Spleen (tissue), 13 donors: Measurements from ENCODE around the gene TLR1. TPM values are rescaled to one million over a fixed set of nuclear protein-coding genes. Genes with fewer than 3 reads are reported as not detected.

Source experiments
- DNase-seq: peaks from one replicate; pipeline ENCODE4 v3.0.0-alpha.2; 2020
- H3K27ac ChIP-seq, 8 donors: fragments of 200-600 bp; sonication (generic) in 7 of 8; 1 replicate in 4 of 8; 2 replicates in 4 of 8; pipeline versions ENCODE4 v1.5.0 to v1.8.0; 2016 to 2021; ENCODE audit warnings: inconsistent platforms in 4 of 8, mild to moderate bottlenecking in 4 of 8, moderate library complexity in 1 of 8
- H3K27me3 ChIP-seq, 7 donors: fragments of 200-600 bp; sonication (generic) in 6 of 7; replicated peaks in 1 of 7; 1 replicate in 4 of 7; 2 replicates in 3 of 7; pipeline versions ENCODE4 v1.5.0 to v1.8.0; 2016 to 2021; ENCODE audit warnings: inconsistent platforms in 3 of 7, mild to moderate bottlenecking in 1 of 7
- H3K36me3 ChIP-seq, 6 donors: fragments of 200-600 bp; sonication (generic) in 5 of 6; 1 replicate in 4 of 6; 2 replicates in 2 of 6; pipeline versions ENCODE4 v1.5.0 to v1.8.0; 2016 to 2021; ENCODE audit warnings: inconsistent platforms in 2 of 6
- H3K4me1 ChIP-seq, 6 donors: fragments of 200-600 bp; sonication (generic) in 5 of 6; 1 replicate in 3 of 6; 2 replicates in 3 of 6; pipeline versions ENCODE4 v1.5.0 to v1.8.0; 2016 to 2021; ENCODE audit warnings: inconsistent platforms in 3 of 6
- H3K4me3 ChIP-seq, 8 donors: fragments of 200-600 bp; sonication (generic) in 7 of 8; 1 replicate in 4 of 8; 2 replicates in 4 of 8; pipeline versions ENCODE4 v1.5.0 to v1.8.0; 2016 to 2021; ENCODE audit warnings: inconsistent platforms in 4 of 8, mild to moderate bottlenecking in 4 of 8, moderate library complexity in 2 of 8
- H3K9me3 ChIP-seq, 8 donors: fragments of 200-600 bp; sonication (generic) in 7 of 8; 1 replicate in 4 of 8; 2 replicates in 4 of 8; pipeline versions ENCODE4 v1.5.0 to v1.8.0; 2016 to 2021; ENCODE audit warnings: inconsistent platforms in 4 of 8
- CTCF ChIP-seq, 11 experiments: fragments of 200-600 bp in 7 of 11; fragments of 450-650 bp in 4 of 11; sonication (generic) in 4 of 11; IDR thresholded peaks in 8 of 11; conservative IDR thresholded peaks in 3 of 11; 1 replicate in 7 of 11; 2 replicates in 4 of 11; pipeline versions ENCODE4 v1.4.0 to v1.8.0; 2016 to 2021; ENCODE audit warnings: antibody characterized with exemption in 11 of 11, inconsistent platforms in 4 of 11, mild to moderate bottlenecking in 1 of 11
- POLR2A ChIP-seq, 3 donors: fragments of 450-650 bp; IDR thresholded peaks; one replicate each; pipeline ENCODE4 v1.5.1; 2017; ENCODE audit warnings: antibody characterized with exemption in 3 of 3, mild to moderate bottlenecking in 1 of 3
- POLR2AphosphoS5 ChIP-seq, 3 donors: sonication (generic); formaldehyde crosslinking; IDR thresholded peaks; one replicate each; pipeline ENCODE4 v1.5.1; 2017; ENCODE audit warnings: antibody characterized with exemption in 3 of 3
- WGBS, 5 donors: extraction: QIAGEN DNeasy Blood & Tissue Kit in 3 of 5; methylation state at CpG; one replicate each; pipeline versions ENCODE4 v1.1.5 to v1.1.7; 2013 to 2018; 5-methylcytosine and 5-hydroxymethylcytosine counted together
- intact Hi-C: fragments of 100-400 bp; cut with DNase I; formaldehyde crosslinking; loops from one replicate; pipeline ENCODE4 v1.15.0; 2023; ENCODE audit warnings: low total_unique reads
- long read RNA-seq, 2 donors: transcript quantifications; one replicate each; lab custom pipeline, GENCODE V29; 2026
- polyA plus RNA-seq, 3 donors: library from polyadenylated mRNA; stranded (reverse); fragments of 200-250 nt; gene quantifications; one replicate each; pipeline ENCODE4 v1.2.1, GENCODE V29; 2013
- total RNA-seq, 7 donors: library from RNA; depleted of rRNA in 3 of 7; stranded (reverse); fragments of >200 nt in 3 of 7; fragmentation: NEBNext Ultra II Directional in 4 of 7; extraction: Animal tissue kit (Norgen Biotek cat#: 25700) in 4 of 7; gene quantifications; one replicate each; pipeline versions ENCODE4 v1.1.0 to v1.2.1, GENCODE V29; 2016 to 2021
- donor health status: healthy with polysubstance abuse.
- donor health status: DM: no; HTN: no; CAD: no; lungs with moderate emphysema.
- donor health status: DM: no; HTN: no; CAD: no.
- donor health status: Bipolar disorder and iron deficiency.
- donor health status: healthy.
- donor health status: DM: no; HTN: no; CAD: no.
- donor health status: DM: yes; HTN: yes; CAD: no.

Gene TLR1
- total RNA-seq: 100 to 1,000 TPM in 5 of 7 donors, 10 to 100 TPM in 2; 84.9 to 190 (median 119) TPM
- polyA plus RNA-seq: 10 to 100 TPM in 2 of 3 donors, 1 to 10 TPM in 1; 7.6 to 10.8 (median 10.5) TPM
- long read RNA-seq, donor 1, partial matches to known transcripts: 0 of 4 reads
- long read RNA-seq, donor 1, other reads (novel, unspliced or antisense): 0 of 4 reads
- long read RNA-seq, donor 2, partial matches to known transcripts: 0 of 5 reads
- long read RNA-seq, donor 2, other reads (novel, unspliced or antisense): 0 of 5 reads

GRCh38 chr4:38804654-38805295 is at the start of gene TLR1:
TLR1 (minus strand) TSS chr4:38804791; CDS start chr4:38798831, 5,960 bp downstream.
- Histone ChIP-seq H3K4me1 (peaks cover 8 to 69% (median 35%) of the 10 kb centered on the region in 6 donors), H3K36me3 (peaks cover 4 to 37% (median 26%) of the 10 kb centered on the region in 6 donors), H3K9me3 (peaks cover 0 to 35% (median 25%) of the 10 kb centered on the region in 8 donors), H3K27me3 (no peaks in the 10 kb centered on the region), H3K27ac (peak within 1 kb of the TSS; percentile 76 to 95 (median 90)), H3K4me3 (peak within 1 kb of the TSS; percentile 32 to 69 (median 42))
- TF ChIP-seq CTCF (IDR thresholded peaks at IDR 0.05 in 8 of 11, conservative IDR thresholded peaks at IDR 0.05 in 3 of 11) (peak; percentile 40 to 84 (median 73)), POLR2A (IDR thresholded peaks at IDR 0.05) (no peak)
- WGBS, 5 donors: 27 to 32% (median 28%) methylated on average over 7 of the region's 7 CpGs
- no peak for DNase-seq
- intact Hi-C loops: no loop called here

- no peak for DNase-seq
- Histone ChIP-seq H3K27ac (peak overlapping the region in 2 of 8 donors; percentile 26 to 46), H3K4me3 (no peak overlapping the region), H3K9me3 (peaks cover 0 to 26% (median 8%) of the 10 kb centered on the region in 8 donors), H3K27me3 (no peaks in the 10 kb centered on the region), H3K36me3 (peaks cover 0 to 62% (median 0%) of the 10 kb centered on the region in 6 donors), H3K4me1 (peaks cover 0 to 14% (median 0%) of the 10 kb centered on the region in 6 donors)
- TF ChIP-seq CTCF (IDR thresholded peaks at IDR 0.05 in 8 of 11, conservative IDR thresholded peaks at IDR 0.05 in 3 of 11) (no peak), POLR2A (IDR thresholded peaks at IDR 0.05) (no peak), POLR2AphosphoS5 (IDR thresholded peaks at IDR 0.05) (no peak)
- WGBS, 5 donors: 75 to 100% (median 93%) methylated on average over 3 of the region's 3 CpGs
- intact Hi-C loops: no loop called here
Observed at GRCh38 chr4:38846015-38846414, 41.4 kb upstream of the TLR1 start.

GRCh38 chr4:38842994-38843393 is 38.4 kb upstream of the TLR1 start:
- peaks cover 0 to 63% (median 0%) of the 10 kb centered on the region in 6 donors for H3K36me3 ChIP-seq
- no peak overlapping the region for H3K27ac ChIP-seq
- no peak overlapping the region for H3K4me3 ChIP-seq
- WGBS, 5 donors: 84 to 95% (median 92%) methylated on average over 4 of the region's 4 CpGs
- H3K4me1 ChIP-seq: peaks cover 0 to 33% (median 7%) of the 10 kb centered on the region in 6 donors
- H3K9me3 ChIP-seq: peaks cover 0 to 11% (median under 1%) of the 10 kb centered on the region in 8 donors
- TF ChIP-seq POLR2AphosphoS5 (IDR thresholded peaks at IDR 0.05) (no peak), POLR2A (IDR thresholded peaks at IDR 0.05) (no peak), CTCF (IDR thresholded peaks at IDR 0.05 in 8 of 11, conservative IDR thresholded peaks at IDR 0.05 in 3 of 11) (no peak)
- no peaks in the 10 kb centered on the region for H3K27me3 ChIP-seq
- intact Hi-C loops: no loop called here
- DNase-seq: no peak

GRCh38 chr4:38837849-38838248 is 33.3 kb upstream of the TLR1 start:
- no peak overlapping the region for H3K4me3 ChIP-seq
- no peaks in the 10 kb centered on the region for H3K27me3 ChIP-seq
- no peak for DNase-seq
- no peak for TF ChIP-seq CTCF (IDR thresholded peaks at IDR 0.05 in 8 of 11, conservative IDR thresholded peaks at IDR 0.05 in 3 of 11)
- TF ChIP-seq POLR2AphosphoS5 (IDR thresholded peaks at IDR 0.05): no peak
- no peak for TF ChIP-seq POLR2A (IDR thresholded peaks at IDR 0.05)
- intact Hi-C loops: no loop called here
- WGBS, 5 donors: 8 to 16% (median 13%) methylated on average over 2 of the region's 2 CpGs
- H3K4me1 ChIP-seq: peaks cover 0 to 23% (median 7%) of the 10 kb centered on the region in 6 donors
- peaks cover 0 to 48% (median 0%) of the 10 kb centered on the region in 6 donors for H3K36me3 ChIP-seq
- peaks cover 0 to 50% (median 40%) of the 10 kb centered on the region in 8 donors for H3K9me3 ChIP-seq
- no peak overlapping the region for H3K27ac ChIP-seq
